ENCODE results near the gene DMPK.

DMPK gene

GRCh38 chr19:45814851-45815480 is 32.7 kb upstream of the DMPK start, which contains the start of gene RSPH6A:
Gene RSPH6A, minus strand, starts transcription at chr19:45815308. Its CDS starts 132 bp downstream, at chr19:45815176.
- TF ChIP-seq, protein P1, sequence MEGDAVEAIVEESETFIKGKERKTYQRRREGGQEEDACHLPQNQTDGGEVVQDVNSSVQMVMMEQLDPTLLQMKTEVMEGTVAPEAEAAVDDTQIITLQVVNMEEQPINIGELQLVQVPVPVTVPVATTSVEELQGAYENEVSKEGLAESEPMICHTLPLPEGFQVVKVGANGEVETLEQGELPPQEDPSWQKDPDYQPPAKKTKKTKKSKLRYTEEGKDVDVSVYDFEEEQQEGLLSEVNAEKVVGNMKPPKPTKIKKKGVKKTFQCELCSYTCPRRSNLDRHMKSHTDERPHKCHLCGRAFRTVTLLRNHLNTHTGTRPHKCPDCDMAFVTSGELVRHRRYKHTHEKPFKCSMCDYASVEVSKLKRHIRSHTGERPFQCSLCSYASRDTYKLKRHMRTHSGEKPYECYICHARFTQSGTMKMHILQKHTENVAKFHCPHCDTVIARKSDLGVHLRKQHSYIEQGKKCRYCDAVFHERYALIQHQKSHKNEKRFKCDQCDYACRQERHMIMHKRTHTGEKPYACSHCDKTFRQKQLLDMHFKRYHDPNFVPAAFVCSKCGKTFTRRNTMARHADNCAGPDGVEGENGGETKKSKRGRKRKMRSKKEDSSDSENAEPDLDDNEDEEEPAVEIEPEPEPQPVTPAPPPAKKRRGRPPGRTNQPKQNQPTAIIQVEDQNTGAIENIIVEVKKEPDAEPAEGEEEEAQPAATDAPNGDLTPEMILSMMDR (IDR thresholded peaks at IDR 0.05; ENCODE audit: insufficient read depth, low read depth, low read length, missing control alignments), result no peak
- H3K4me3 ChIP-seq (ENCODE audit: low read depth, low read length), result no peak within 1 kb of the TSS
- DNase-seq (ENCODE audit: low read depth), result no peak

- TF ChIP-seq, protein P1 (IDR thresholded peaks at IDR 0.05; ENCODE audit: insufficient read depth, low read depth, low read length, missing control alignments), result no peak
- H3K4me3 ChIP-seq (ENCODE audit: low read depth, low read length), result no peak overlapping the region
- peak; percentile 2 for DNase-seq (ENCODE audit: low read depth)
These were observed 32.0 kb upstream of the DMPK start for GRCh38 chr19:45814166-45814780.

DNA sequence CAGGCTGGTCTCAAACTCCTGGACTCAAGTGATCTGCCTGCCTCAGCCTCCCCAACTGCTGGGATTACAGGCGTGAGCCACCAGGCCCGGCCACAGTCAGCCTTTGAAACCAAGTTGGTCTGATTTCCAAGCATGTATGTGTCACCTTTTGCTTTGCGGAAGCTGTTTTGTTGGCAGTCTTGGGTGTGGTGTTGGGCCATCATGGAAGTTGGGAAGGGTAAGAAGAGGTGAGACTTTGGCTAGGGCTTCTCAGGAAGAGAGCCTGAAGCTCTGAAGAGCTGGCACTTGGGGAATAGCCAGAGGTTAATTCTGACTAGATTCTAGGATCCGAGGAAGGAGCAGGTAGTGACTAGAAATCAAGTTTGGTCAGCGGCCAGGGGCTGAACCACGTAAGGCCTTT is 30.0 kb upstream of the DMPK start:
- no peak overlapping the region for H3K4me3 ChIP-seq (ENCODE audit: low read depth, low read length)
- TF ChIP-seq, protein P1 (IDR thresholded peaks at IDR 0.05; ENCODE audit: insufficient read depth, low read depth, low read length, missing control alignments), result no peak
- peak; percentile 1 for DNase-seq (ENCODE audit: low read depth)

DNA sequence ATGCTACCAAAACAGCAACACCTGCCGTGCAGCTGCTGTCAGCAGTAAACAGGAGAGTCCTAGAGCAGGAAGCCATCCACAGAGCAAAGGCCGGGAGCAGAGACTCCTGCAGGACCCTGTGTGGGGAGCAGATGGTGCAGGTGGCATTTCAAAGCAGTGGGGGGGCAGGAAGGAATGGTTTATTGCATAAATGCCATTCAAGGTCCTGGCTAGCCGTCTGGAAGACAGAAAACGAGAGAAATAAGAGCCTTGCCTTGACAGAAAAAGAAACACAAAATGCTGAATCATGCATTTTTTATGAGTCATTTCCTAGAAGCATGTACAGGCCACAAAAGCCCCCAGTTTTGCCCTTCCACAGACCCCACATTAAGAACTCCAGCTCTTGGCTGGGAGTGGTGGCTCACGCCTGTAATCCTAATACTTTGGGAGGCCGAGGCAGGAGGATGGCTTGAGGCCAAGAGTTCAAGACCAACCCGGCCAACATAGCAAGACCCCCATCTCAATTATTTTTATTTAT is 27.4 kb upstream of the DMPK start:
- H3K4me3 ChIP-seq (ENCODE audit: low read depth, low read length), result no peak overlapping the region
- DNase-seq (ENCODE audit: low read depth), result peak; percentile 67
- TF ChIP-seq, protein P1 (IDR thresholded peaks at IDR 0.05; ENCODE audit: insufficient read depth, low read depth, low read length, missing control alignments), result no peak

DNA sequence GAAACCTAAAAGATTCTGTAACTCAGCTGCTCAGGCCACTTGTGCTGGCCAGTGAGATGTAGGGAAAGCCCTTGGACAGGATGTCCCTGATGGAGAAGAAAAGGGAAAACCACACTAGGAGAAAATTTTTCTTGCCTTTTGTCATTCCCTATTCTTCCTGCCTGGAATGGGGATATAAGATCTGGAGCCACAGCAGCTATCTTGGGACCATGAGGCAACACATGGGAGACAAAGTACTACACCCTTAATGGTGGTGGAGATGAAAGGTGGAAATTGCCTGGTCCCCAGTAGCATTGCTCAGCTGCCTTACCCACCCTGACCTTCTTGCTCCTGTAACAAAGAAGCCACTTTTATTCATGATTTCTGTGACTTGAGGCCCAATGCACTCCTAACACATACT is 23.4 kb upstream of the DMPK start:
- no peak overlapping the region for H3K4me3 ChIP-seq (ENCODE audit: low read depth, low read length)
- DNase-seq (ENCODE audit: low read depth), result no peak
- TF ChIP-seq, protein P1 (IDR thresholded peaks at IDR 0.05; ENCODE audit: insufficient read depth, low read depth, low read length, missing control alignments), result no peak

DNA sequence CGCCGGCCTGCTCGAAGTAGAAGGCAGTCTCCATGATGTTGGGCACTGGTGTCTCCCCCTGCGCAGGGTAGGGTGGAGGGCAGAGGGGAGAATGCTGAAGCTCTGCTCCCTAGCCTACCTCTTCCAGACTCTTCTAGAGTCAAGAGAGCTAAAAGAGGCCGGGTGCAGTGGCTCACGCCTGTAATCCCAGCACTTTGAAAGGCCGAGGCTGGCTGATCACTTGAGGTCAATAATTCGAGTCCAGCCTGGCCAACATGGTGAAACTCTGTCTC is 22.6 kb upstream of the DMPK start:
- TF ChIP-seq, protein P1 (IDR thresholded peaks at IDR 0.05; ENCODE audit: insufficient read depth, low read depth, low read length, missing control alignments), result no peak
- DNase-seq (ENCODE audit: low read depth), result no peak
- H3K4me3 ChIP-seq (ENCODE audit: low read depth, low read length), result no peak overlapping the region

Data from GM12865 (cell line).